LNCaP clone FGC (cell line): ENCODE measurements around the gene DNAJC3.
"Not testable (repeated sequence)": the region's sequence is repeated elsewhere in the genome, so short reads cannot be mapped to it uniquely, and the experiment has no call there.

Experiments
- DNase-seq: peaks from one replicate; pipeline ENCODE4 v3.0.0-alpha.2; 2011; ENCODE audit warnings: low read depth
- H3K4me3 ChIP-seq: 2 replicates; pipeline ENCODE4 v1.5.1; 2011; ENCODE audit warnings: mild to moderate bottlenecking, low read depth, low read length, control low read depth
- TF ChIP-seq, protein P1 (sequence below): IDR thresholded peaks from 2 replicates; pipeline ENCODE4 v1.5.1; 2012; ENCODE audit warnings: mild to moderate bottlenecking; ENCODE audit not compliant: control insufficient read depth, insufficient read depth; ENCODE audit errors: extremely low read depth

DNAJC3 gene

DNA sequence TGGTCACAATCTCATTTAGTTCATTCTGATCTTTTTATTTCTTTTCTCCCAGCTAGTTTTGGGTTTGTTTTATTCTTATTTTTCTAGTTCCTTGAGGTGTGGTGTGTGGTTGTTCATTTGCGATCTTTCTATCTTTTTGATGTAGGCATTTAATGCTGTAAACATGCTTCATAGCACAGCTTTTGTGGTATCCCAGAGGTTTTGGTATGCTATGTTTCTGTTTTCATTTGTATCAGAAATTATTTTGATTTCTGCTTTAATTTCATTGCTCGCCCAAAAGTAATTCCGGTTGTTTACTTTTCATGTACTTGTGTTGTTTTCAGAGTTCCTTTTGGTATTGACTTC, 12.6 kb downstream of the DNAJC3 start:
- no peak overlapping the region for H3K4me3 ChIP-seq
- TF ChIP-seq, protein P1, sequence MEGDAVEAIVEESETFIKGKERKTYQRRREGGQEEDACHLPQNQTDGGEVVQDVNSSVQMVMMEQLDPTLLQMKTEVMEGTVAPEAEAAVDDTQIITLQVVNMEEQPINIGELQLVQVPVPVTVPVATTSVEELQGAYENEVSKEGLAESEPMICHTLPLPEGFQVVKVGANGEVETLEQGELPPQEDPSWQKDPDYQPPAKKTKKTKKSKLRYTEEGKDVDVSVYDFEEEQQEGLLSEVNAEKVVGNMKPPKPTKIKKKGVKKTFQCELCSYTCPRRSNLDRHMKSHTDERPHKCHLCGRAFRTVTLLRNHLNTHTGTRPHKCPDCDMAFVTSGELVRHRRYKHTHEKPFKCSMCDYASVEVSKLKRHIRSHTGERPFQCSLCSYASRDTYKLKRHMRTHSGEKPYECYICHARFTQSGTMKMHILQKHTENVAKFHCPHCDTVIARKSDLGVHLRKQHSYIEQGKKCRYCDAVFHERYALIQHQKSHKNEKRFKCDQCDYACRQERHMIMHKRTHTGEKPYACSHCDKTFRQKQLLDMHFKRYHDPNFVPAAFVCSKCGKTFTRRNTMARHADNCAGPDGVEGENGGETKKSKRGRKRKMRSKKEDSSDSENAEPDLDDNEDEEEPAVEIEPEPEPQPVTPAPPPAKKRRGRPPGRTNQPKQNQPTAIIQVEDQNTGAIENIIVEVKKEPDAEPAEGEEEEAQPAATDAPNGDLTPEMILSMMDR, result no peak
- no peak for DNase-seq

DNA sequence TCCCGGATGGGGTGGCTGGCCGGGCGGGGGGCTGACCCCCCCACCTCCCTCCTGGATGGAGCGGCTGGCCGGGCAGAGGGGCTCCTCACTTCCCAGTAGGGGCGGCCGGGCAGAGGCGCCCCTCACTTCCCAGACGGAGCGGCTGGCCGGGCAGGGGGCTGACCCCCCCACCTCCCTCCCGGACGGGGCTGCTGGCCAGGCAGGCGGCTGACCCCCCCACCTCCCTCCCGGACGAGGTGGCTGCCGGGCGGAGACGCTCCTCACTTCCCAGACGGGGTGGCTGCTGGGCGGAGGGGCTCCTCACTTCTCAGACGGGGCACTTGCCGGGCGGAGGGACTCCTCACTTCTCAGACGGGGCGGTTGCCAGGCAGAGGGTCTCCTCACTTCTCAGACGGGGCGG, 14.0 kb downstream of the DNAJC3 start:
- H3K4me3 ChIP-seq, DNase-seq: not testable (repeated sequence)

DNA sequence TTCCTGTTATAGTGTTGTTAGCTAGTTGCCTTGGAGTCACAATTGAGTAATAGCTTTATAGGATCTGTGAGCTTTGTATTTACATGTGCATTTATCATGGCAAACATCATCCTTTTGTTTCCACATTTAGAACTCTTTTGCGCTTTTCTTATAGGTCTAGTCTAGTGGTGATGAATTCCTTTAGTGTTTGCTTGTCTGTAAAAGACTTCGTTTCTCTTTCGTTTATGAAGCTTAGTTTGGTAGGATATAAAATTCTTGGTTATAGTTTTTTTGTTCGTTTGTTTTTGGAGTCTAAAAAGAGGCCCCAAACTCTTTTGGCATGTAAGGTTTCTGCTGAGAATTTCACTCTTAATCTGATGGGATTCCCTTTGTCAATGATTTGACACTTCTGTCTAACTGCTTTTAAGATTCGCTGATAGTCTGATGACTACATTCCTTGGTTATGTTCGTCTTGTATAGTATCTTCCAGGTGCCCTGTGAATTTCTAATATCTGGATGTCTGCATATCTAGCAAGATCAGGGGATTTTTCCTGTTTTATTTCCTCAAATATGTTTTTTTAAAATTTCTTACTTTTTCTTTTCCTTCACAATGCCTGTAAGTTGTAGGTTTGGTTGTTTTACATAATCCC, 20.2 kb downstream of the DNAJC3 start:
- H3K4me3 ChIP-seq, result no peak overlapping the region
- DNase-seq, result no peak
- TF ChIP-seq, protein P1, result no peak

DNA sequence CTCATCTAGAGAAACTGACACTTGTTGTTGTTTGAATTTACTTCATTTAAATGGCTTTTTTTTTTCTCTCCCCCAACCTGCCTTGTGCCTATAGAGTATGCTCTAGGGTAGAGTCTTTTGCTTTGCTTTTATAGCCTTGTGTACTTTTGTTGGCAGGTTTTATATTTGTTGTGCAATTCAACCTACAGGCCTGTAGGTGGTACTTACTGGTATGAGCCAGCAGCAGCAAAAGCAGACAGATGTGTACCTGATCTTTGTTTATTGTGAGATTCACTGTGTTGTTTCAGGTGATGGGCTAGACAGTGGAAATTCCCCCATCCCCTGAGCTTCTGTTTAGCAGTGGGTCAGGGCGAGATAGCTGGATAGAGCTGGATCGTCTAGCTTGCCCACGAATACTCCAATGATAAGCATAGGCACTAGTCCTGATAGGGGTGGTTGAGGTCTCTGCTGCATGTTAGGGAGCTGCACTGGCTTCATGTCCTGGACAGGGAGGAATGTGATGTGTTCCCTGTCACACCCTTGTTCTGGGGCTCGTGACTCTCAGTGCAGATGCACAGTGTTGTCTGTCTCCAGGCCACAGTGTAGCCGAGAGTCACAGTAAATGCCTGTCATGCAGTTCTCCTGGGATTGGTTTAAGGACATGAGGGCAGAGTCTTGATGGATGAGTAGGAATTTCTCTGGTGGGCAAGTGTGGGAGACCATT, 21.3 kb downstream of the DNAJC3 start:
- TF ChIP-seq, protein P1, result peak; percentile 32
- DNase-seq, result peak; percentile 36
- no peak overlapping the region for H3K4me3 ChIP-seq

DNA sequence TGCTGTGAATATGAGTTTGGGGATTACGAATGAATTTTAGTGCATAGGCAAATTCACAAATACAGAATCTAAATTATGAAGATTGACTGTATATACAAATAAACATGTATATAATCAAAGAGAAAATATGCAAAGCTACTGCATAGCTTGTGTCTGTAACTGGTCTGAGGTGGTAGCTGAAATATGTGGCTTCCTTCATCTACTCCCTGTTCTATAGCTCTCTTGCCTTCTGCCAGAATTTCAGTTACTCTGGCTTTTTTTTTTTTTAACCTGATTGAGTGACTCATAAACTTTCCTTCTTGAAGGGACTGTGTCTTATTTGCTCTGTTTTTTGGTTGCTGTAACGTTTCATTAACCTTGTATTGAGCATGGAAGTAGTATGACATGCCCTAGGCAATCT, 26.6 kb downstream of the DNAJC3 start:
- TF ChIP-seq, protein P1, result no peak
- H3K4me3 ChIP-seq, result no peak overlapping the region
- no peak for DNase-seq

DNA sequence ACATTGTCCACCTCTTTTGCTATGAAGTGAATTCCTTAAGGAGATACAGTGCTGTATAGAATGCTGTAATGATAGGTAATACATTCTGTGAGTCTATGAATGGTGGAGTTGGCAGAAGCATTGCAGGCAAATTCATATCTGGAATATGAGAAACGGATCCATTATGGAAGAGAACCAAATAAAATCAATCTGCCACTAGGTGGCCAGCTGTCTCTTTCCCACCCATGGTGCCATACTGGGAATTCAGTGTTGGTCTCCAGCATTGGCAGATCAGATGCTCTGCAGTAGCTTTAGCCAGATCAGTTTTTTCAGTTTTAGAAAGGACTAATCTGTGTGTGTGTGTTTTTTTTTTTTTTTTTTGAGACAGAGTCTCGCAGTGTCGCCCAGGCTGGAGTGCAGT, 27.6 kb downstream of the DNAJC3 start:
- H3K4me3 ChIP-seq, result no peak overlapping the region
- TF ChIP-seq, protein P1, result 0 out of 2 replicates have a peak, but pooled peaks have one; percentile 10
- DNase-seq, result no peak

DNA sequence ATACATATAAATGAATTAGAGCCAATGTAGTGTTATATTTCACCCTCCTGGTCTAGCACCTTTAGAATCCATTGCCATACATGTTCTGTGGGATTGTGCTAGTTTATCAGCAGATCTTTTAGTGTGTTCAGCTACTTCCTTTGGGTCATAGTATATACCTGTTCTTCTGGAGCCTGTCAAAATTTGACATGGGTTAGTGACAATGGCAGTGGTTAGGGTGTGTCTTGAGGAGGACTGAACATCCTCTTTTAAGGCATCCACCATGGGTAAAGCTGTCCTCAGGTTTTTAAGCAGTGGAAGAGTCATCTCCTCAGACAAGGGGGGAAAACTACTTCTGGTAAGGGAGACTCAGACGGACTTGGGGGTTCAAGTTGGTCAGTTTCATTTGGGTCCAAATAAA, 29.4 kb downstream of the DNAJC3 start:
- H3K4me3 ChIP-seq, result no peak overlapping the region
- TF ChIP-seq, protein P1, result no peak
- no peak for DNase-seq
